CD4-positive, CD25-positive, alpha-beta regulatory T cell (primary cell): ENCODE measurements around the gene MACROD2. TPM values are rescaled to one million over a fixed set of nuclear protein-coding genes. Genes with fewer than 3 reads are reported as not detected.

Experiments used
- ATAC-seq, 2 donors: fragments of 150-1000 bp; cut with Tn5 transposase; one replicate each; pipeline ENCODE4 v1.10.0; 2021; ENCODE audit warnings: low read depth in 2 of 2, moderate number of reproducible peaks in 2 of 2, moderate library complexity in 1 of 2
- DNase-seq, 3 donors: peaks; one replicate each; pipeline versions ENCODE4 v3.0.0 to v3.0.0-alpha.2; 2012 to 2022; ENCODE audit warnings: mixed read lengths in 1 of 3
- H3K27ac ChIP-seq: one replicate; pipeline ENCODE4 v1.7.0; 2013; ENCODE audit warnings: mild to moderate bottlenecking, low read length; ENCODE audit not compliant: insufficient read depth, poor library complexity, severe bottlenecking
- H3K27me3 ChIP-seq: one replicate; pipeline ENCODE4 v1.7.0; 2013; ENCODE audit warnings: low read length; ENCODE audit not compliant: control insufficient read depth, insufficient read depth
- H3K36me3 ChIP-seq: one replicate; pipeline ENCODE4 v1.7.0; 2013; ENCODE audit warnings: mild to moderate bottlenecking, low read length, moderate library complexity; ENCODE audit not compliant: control insufficient read depth, insufficient read depth
- H3K4me1 ChIP-seq: 2 replicates; pipeline ENCODE4 v1.7.0; 2013; ENCODE audit warnings: mild to moderate bottlenecking, low read length; ENCODE audit not compliant: insufficient read depth, control insufficient read depth, poor library complexity, severe bottlenecking
- H3K4me3 ChIP-seq: one replicate; pipeline ENCODE4 v1.7.0; 2013; ENCODE audit warnings: low read depth, mild to moderate bottlenecking, low read length, moderate library complexity
- H3K9me3 ChIP-seq, 2 experiments: 1 replicate in 1 of 2; 2 replicates in 1 of 2; pipeline ENCODE4 v1.7.0; 2013; ENCODE audit warnings: low read length in 2 of 2, mild to moderate bottlenecking in 1 of 2, moderate library complexity in 1 of 2; ENCODE audit not compliant: control insufficient read depth in 2 of 2
- H3K27ac Mint-ChIP-seq, 3 donors: one replicate each; pipeline ENCODE4 v1.8.0; 2020 to 2022; ENCODE audit warnings: mild to moderate bottlenecking in 3 of 3, mixed read lengths in 3 of 3, moderate library complexity in 2 of 3
- H3K27me3 Mint-ChIP-seq: one replicate; pipeline ENCODE4 v1.8.0; 2022; ENCODE audit warnings: mild to moderate bottlenecking, mixed read lengths
- H3K36me3 Mint-ChIP-seq: one replicate; pipeline ENCODE4 v1.8.0; 2020; ENCODE audit warnings: mixed read lengths
- H3K4me1 Mint-ChIP-seq, 4 donors: one replicate each; pipeline ENCODE4 v1.8.0; 2020 to 2022; ENCODE audit warnings: mixed read lengths in 4 of 4, mild to moderate bottlenecking in 1 of 4
- H3K4me3 Mint-ChIP-seq, 4 donors: one replicate each; pipeline ENCODE4 v1.8.0; 2020 to 2022; ENCODE audit warnings: mild to moderate bottlenecking in 4 of 4, mixed read lengths in 4 of 4, moderate library complexity in 3 of 4
- H3K9me3 Mint-ChIP-seq, 7 donors: one replicate each; pipeline ENCODE4 v1.8.0; 2020 to 2022; ENCODE audit warnings: mixed read lengths in 7 of 7, mild to moderate bottlenecking in 3 of 7, moderate library complexity in 2 of 7
- polyA plus RNA-seq, 4 donors: library from polyadenylated mRNA; unstranded; fragments of 300-500 nt; fragmentation: Illumina TruSeq; gene quantifications; one replicate each; pipeline ENCODE4 v1.2.3, GENCODE V29; 2021
- total RNA-seq: library from RNA; stranded (reverse); gene quantifications from one replicate; pipeline ENCODE4 v1.2.3, GENCODE V29; 2022

Gene MACROD2
- total and polyA plus RNA-seq, 5 donors from 2014 or later, result 1.4 TPM; not detected in 4

DNA sequence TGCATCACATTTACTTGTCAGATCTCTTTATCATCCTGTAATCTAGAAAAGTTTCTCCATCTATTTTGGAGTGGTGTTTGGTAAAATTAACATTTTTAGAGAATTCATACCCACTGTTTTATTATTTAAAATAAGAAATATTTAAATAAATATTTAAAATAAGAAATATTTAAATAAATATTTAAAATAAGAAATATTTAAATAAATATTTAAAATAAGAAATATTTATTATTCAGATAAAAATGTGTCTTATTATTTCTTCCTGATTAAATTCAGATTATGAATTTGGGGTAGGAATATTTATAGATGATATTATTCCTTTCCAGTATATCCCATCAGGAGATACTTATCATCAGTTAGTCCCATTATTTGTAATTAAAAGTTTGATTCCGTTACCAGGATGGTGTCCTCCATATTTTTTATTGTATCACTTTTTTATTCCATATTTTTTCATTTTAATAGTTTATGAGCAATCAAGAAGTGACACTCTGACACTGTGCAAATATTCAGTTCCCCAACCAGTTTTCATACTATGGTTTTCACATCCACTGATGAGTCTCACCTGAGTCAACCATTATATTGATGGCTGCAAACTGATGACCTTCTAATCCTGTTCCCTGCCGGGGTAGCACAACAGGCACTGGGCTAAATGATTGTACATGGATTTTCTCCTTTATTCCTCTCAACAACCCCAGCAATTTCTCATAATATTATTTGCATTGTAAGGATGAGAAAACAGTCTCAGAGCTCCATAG is 1555.0 kb downstream of the MACROD2 start:
- peaks cover 0 to 48% (median 16%) of the 10 kb centered on the region in 7 donors for H3K9me3 Mint-ChIP-seq
- Histone ChIP-seq H3K27ac (no peak overlapping the region), H3K27me3 (no peaks in the 10 kb centered on the region), H3K4me1 (no peaks in the 10 kb centered on the region), H3K36me3 (no peaks in the 10 kb centered on the region), H3K4me3 (no peak overlapping the region), H3K9me3 (peaks cover 3 to 34% of the 10 kb centered on the region in 2 experiments)
- H3K27ac Mint-ChIP-seq, result no peak overlapping the region
- ATAC-seq, result no peak
- no peaks in the 10 kb centered on the region for H3K27me3 Mint-ChIP-seq
- no peaks in the 10 kb centered on the region for H3K36me3 Mint-ChIP-seq
- DNase-seq, result no peak
- no peaks in the 10 kb centered on the region for H3K4me1 Mint-ChIP-seq
- no peak overlapping the region for H3K4me3 Mint-ChIP-seq

DNA sequence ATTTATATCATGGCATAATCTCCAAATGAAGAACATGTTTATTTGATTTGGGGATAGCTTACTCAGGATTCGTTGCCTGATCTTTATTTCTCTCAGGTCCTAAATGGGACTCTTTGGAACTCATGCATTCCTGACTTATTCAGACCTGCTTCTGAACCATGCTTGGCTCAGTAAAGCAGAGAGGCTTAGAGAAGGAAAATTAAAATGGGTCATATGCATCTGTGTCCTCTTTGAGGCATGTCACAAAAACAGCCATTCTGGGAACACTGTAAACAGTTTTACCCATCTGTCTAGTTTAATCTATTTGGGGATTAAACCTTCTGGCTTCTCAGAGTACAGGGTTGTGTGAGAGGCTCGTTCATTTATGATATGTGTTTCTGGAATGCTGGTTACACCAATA is 1560.6 kb downstream of the MACROD2 start:
- Histone ChIP-seq H3K27me3 (no peaks in the 10 kb centered on the region), H3K4me1 (no peaks in the 10 kb centered on the region), H3K9me3 (peaks cover 3 to 38% of the 10 kb centered on the region in 2 experiments), H3K36me3 (no peaks in the 10 kb centered on the region), H3K4me3 (no peak overlapping the region), H3K27ac (no peak overlapping the region)
- ATAC-seq (no peak), DNase-seq (no peak)
- no peak overlapping the region for H3K27ac Mint-ChIP-seq
- H3K9me3 Mint-ChIP-seq, result peaks cover 5 to 34% (median 15%) of the 10 kb centered on the region in 7 donors
- H3K4me1 Mint-ChIP-seq, result no peaks in the 10 kb centered on the region
- H3K27me3 Mint-ChIP-seq, result no peaks in the 10 kb centered on the region
- H3K4me3 Mint-ChIP-seq, result no peak overlapping the region
- no peaks in the 10 kb centered on the region for H3K36me3 Mint-ChIP-seq

DNA sequence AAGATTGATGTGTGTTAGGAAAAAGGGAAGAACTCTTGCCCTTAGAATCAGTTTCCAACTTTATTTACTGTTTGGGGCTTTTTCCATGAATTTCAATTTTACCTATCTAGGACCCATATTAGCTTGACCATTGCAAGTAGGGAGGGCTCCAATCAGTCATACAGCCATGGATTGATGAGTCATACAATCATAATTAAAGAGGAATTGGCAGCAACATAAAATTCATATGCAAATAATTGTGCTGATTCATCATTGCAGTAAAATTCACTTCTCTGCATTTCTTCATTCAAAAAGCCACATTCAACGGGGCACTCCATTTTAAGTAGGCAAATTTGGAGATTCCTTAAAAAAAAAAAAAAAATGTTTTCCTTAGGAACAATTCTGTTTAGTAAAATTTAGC is 1561.6 kb downstream of the MACROD2 start:
- no peak overlapping the region for H3K27ac Mint-ChIP-seq
- no peak overlapping the region for H3K4me3 Mint-ChIP-seq
- H3K27me3 ChIP-seq, result no peaks in the 10 kb centered on the region
- H3K9me3 Mint-ChIP-seq, result peaks cover 5 to 34% (median 15%) of the 10 kb centered on the region in 7 donors
- H3K36me3 Mint-ChIP-seq, result no peaks in the 10 kb centered on the region
- no peaks in the 10 kb centered on the region for H3K4me1 Mint-ChIP-seq
- H3K27me3 Mint-ChIP-seq, result no peaks in the 10 kb centered on the region
- H3K36me3 ChIP-seq, result no peaks in the 10 kb centered on the region
- ATAC-seq (no peak), DNase-seq (no peak)
- H3K4me3 ChIP-seq, result no peak overlapping the region
- peaks cover 3 to 38% of the 10 kb centered on the region in 2 experiments for H3K9me3 ChIP-seq
- no peaks in the 10 kb centered on the region for H3K4me1 ChIP-seq
- H3K27ac ChIP-seq, result no peak overlapping the region

DNA sequence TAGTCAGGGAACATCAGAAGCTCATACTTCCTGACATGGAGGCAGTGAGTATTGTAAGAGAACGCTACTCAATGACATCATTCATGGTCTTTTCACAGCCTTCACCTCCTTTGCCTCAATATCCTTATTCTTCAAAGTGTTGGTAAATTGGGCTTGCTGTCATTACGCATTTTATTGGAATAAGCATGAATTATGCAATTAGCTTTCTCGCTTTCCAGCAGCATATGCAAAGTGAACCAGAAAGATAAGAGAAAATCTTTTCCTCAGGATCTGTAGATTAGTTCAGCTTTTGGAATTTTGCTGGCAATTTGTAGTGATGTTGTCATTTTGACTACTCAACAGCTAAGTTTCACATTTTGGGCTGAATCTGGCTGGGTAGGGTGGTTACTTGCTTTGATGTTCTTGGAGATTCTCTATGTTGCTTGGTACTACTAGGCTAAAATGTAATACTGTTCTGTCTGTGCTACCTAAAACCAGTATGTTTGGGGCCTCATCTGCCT is 1565.8 kb downstream of the MACROD2 start:
- H3K4me3 ChIP-seq, result no peak overlapping the region
- no peaks in the 10 kb centered on the region for H3K27me3 Mint-ChIP-seq
- H3K4me1 Mint-ChIP-seq, result no peaks in the 10 kb centered on the region
- no peaks in the 10 kb centered on the region for H3K4me1 ChIP-seq
- H3K9me3 Mint-ChIP-seq, result peaks cover 5 to 18% (median 8%) of the 10 kb centered on the region in 7 donors
- no peaks in the 10 kb centered on the region for H3K36me3 ChIP-seq
- H3K36me3 Mint-ChIP-seq, result no peaks in the 10 kb centered on the region
- no peaks in the 10 kb centered on the region for H3K27me3 ChIP-seq
- H3K9me3 ChIP-seq, result peaks cover 0 to 8% of the 10 kb centered on the region in 2 experiments
- H3K27ac ChIP-seq, result no peak overlapping the region
- no peak for ATAC-seq
- H3K4me3 Mint-ChIP-seq, result no peak overlapping the region
- DNase-seq, result no peak
- no peak overlapping the region for H3K27ac Mint-ChIP-seq

DNA sequence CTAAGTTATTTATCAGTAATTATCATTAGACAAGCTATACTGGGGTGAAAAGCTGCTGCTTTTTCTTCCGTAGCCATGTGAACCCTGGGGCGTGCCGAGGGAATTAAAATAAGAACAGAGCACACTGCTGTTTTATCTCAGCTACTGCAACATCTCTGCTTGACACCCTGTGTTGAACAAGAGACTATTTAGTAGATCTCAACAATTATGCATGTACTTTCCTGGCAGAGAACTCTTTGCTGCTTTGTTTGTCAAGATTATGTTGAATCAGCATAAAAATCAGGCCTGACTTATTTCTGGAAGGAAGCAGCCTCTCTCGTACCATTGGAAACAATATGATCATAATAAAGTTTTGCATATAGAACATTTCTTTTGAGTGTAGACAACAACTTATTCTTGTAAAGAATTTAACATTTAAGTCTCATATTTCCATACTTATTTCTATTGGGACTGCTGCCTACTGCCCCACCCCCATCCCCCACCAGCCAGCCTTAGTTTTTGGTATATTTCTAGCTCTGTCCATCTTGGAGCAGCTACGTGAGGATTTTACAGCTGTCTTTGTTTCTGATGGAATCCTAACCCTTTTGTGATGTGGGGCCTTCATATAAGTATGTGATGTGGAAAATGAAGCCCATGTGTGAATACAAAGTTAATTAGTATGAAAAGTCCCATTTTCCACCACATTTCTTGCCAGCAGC is 1566.5 kb downstream of the MACROD2 start:
- H3K27ac ChIP-seq, result no peak overlapping the region
- no peak for DNase-seq

DNA sequence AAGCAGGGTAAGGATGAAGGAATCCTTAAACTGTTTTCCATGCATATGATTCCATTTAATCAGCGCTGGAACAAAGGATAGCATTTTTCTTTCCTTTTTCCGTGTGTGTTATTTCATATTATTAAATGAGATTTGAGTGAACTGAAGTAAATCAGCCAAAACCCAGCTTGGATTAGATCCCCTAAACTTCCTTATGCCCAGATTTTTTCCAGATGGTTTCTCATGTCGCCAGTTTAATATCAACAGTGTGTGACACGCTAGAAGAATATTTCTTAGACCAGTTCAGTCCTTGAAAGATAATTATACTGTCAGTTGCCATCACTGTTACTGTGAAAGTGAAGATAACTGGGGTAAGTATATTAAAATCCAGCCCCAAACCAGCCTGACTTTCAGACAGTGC is 1568.5 kb downstream of the MACROD2 start:
- H3K4me1 Mint-ChIP-seq, result no peaks in the 10 kb centered on the region
- Histone ChIP-seq H3K36me3 (no peaks in the 10 kb centered on the region), H3K27me3 (no peaks in the 10 kb centered on the region), H3K4me3 (no peak overlapping the region), H3K27ac (no peak overlapping the region), H3K4me1 (no peaks in the 10 kb centered on the region), H3K9me3 (peaks cover 0 to 2% of the 10 kb centered on the region in 2 experiments)
- no peak overlapping the region for H3K4me3 Mint-ChIP-seq
- ATAC-seq (no peak), DNase-seq (no peak)
- H3K9me3 Mint-ChIP-seq, result peaks cover 0 to 13% (median 7%) of the 10 kb centered on the region in 7 donors
- H3K36me3 Mint-ChIP-seq, result no peaks in the 10 kb centered on the region
- H3K27me3 Mint-ChIP-seq, result no peaks in the 10 kb centered on the region
- H3K27ac Mint-ChIP-seq, result no peak overlapping the region

More for the DNA sequence above, 1566.5 kb downstream of the MACROD2 start:
- ATAC-seq, result no peak
- Mint-ChIP-seq H3K36me3 (no peaks in the 10 kb centered on the region), H3K4me1 (no peaks in the 10 kb centered on the region), H3K27me3 (no peaks in the 10 kb centered on the region), H3K27ac (no peak overlapping the region), H3K9me3 (peaks cover 2 to 18% (median 12%) of the 10 kb centered on the region in 7 donors), H3K4me3 (no peak overlapping the region)
- Histone ChIP-seq H3K36me3 (no peaks in the 10 kb centered on the region), H3K27me3 (no peaks in the 10 kb centered on the region), H3K4me3 (no peak overlapping the region), H3K9me3 (peaks cover 0 to 6% of the 10 kb centered on the region in 2 experiments), H3K4me1 (no peaks in the 10 kb centered on the region)

DNA sequence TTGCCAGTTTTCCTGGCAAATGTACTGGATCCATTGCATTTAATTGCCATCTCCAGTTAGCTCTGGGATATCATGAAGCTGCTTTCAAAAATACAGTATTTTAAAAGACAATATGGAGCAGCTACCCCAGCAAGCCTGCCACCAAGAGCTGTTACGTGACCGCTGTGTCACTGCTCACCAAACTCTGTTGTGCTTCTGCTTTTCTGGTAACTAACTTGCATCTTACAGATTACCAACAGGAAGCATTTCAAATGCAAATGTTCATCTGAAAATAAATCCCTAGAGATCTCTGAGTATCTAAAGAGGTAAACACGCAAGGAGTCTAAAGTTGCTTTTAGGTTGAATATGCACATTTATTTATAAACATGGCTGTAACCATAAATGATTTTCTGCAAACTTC is 1569.7 kb downstream of the MACROD2 start:
- Histone ChIP-seq H3K27me3 (no peaks in the 10 kb centered on the region), H3K4me3 (no peak overlapping the region), H3K9me3 (peaks cover 0 to 5% of the 10 kb centered on the region in 2 experiments), H3K27ac (no peak overlapping the region), H3K36me3 (no peaks in the 10 kb centered on the region), H3K4me1 (no peaks in the 10 kb centered on the region)
- H3K27me3 Mint-ChIP-seq, result no peaks in the 10 kb centered on the region
- H3K4me3 Mint-ChIP-seq, result no peak overlapping the region
- no peaks in the 10 kb centered on the region for H3K36me3 Mint-ChIP-seq
- DNase-seq (no peak), ATAC-seq (no peak)
- peaks cover 0 to 11% (median 7%) of the 10 kb centered on the region in 7 donors for H3K9me3 Mint-ChIP-seq
- H3K4me1 Mint-ChIP-seq, result no peaks in the 10 kb centered on the region
- no peak overlapping the region for H3K27ac Mint-ChIP-seq
